ENCODE data around the gene ANGPTL4. TPM values are rescaled to one million over a fixed set of nuclear protein-coding genes. Genes with fewer than 3 reads are reported as not detected.

Gene ANGPTL4
- total RNA-seq, 1 donor from 2014 or later = 6.3 TPM

DNA sequence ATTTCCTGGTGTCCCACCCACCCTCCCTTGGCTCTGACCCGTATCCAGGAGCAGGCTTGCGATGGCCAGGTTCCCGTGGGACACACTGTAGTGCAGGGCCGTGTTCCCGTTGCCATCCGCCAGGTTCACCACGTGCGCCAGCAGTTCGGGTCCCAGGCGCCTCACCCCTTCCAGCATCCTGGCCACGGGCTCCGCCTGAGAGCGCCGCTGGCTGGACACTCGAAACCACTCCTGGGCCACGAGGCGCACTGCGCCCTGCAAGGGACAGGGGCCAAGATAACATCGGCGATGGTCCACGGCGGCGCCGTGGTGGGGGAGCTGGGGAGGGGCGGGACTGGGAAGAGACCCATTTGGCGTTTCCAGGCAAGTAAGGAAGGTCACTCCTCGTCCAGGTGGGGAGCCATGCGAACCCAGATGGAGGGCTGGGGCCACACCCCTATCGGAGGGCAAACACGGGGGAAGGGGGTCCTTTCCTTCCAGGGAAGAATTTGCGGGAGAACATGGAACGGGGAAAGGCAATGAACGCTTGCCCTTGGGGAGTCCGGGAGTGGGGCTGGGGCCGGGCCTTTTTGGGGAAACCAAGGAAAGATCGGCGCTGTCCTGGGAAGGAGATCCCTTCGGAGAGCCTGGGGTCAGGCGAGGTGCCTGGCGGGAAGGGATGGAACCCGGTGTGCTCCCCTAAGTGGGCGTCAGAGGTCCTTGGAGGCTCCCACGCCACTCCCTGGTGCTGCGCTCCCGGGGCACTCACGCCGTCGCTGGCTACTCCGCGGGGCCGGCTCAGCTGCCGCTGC, 30.8 kb upstream of the ANGPTL4 start:
- H3K4me3 ChIP-seq = no peak overlapping the region
- H3K36me3 ChIP-seq = peaks cover 26% of the 10 kb centered on the region
- intact Hi-C loops (cut with DNase I) = no loop called here

DNA sequence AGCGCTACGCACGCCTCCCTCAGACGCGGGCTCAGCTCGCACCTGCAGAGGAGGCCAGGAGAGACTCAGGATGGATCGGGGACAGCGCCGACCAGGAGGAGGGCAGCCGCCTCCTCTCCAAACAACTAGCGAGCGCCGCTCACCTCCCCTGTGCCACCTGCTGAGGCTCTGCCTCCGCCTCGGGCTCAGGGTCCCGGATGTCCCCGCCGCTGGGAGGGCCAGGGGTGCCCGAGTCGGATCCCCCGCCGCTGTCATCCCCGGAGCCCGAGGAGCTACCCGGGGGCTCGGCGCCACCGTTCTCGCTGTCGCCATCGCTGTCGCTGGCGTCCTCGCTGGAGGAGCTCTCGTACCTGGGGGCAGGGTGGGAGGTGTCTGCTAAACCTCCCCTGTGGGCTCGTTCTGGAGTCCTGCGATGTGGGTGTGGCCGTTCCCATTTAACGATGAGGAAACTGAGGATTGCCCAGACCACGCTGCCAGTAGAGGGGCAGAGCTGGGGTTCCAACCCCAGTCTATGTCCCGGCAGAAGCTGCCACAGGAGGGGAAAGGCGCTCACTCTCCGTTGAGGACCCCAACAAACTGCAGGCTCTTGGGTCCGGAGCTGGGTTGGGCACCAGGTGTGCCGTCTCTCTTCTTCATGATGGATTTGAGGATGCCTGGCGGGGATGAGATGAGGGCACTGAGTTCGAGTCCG, 30.0 kb upstream of the ANGPTL4 start:
- Histone ChIP-seq H3K27me3 (peaks cover 18% of the 10 kb centered on the region), H3K9me3 (no peaks in the 10 kb centered on the region), H3K36me3 (peaks cover 26% of the 10 kb centered on the region), H3K4me1 (peaks cover 28% of the 10 kb centered on the region), H3K4me3 (no peak overlapping the region), H3K27ac (no peak overlapping the region)
- intact Hi-C loops (cut with DNase I) = no loop called here
- ATAC-seq (no peak), DNase-seq (no peak)
- TF ChIP-seq, protein P1, sequence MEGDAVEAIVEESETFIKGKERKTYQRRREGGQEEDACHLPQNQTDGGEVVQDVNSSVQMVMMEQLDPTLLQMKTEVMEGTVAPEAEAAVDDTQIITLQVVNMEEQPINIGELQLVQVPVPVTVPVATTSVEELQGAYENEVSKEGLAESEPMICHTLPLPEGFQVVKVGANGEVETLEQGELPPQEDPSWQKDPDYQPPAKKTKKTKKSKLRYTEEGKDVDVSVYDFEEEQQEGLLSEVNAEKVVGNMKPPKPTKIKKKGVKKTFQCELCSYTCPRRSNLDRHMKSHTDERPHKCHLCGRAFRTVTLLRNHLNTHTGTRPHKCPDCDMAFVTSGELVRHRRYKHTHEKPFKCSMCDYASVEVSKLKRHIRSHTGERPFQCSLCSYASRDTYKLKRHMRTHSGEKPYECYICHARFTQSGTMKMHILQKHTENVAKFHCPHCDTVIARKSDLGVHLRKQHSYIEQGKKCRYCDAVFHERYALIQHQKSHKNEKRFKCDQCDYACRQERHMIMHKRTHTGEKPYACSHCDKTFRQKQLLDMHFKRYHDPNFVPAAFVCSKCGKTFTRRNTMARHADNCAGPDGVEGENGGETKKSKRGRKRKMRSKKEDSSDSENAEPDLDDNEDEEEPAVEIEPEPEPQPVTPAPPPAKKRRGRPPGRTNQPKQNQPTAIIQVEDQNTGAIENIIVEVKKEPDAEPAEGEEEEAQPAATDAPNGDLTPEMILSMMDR (IDR thresholded peaks at IDR 0.05) = no peak

More for the DNA sequence above, 30.8 kb upstream of the ANGPTL4 start:
- H3K27ac ChIP-seq = no peak overlapping the region
- ATAC-seq (no peak), DNase-seq (peak; percentile 71)
- TF ChIP-seq, protein P1 (IDR thresholded peaks at IDR 0.05) = no peak
- H3K4me1 ChIP-seq = peaks cover 24% of the 10 kb centered on the region
- H3K27me3 ChIP-seq = peaks cover 18% of the 10 kb centered on the region
- H3K9me3 ChIP-seq = no peaks in the 10 kb centered on the region

DNA sequence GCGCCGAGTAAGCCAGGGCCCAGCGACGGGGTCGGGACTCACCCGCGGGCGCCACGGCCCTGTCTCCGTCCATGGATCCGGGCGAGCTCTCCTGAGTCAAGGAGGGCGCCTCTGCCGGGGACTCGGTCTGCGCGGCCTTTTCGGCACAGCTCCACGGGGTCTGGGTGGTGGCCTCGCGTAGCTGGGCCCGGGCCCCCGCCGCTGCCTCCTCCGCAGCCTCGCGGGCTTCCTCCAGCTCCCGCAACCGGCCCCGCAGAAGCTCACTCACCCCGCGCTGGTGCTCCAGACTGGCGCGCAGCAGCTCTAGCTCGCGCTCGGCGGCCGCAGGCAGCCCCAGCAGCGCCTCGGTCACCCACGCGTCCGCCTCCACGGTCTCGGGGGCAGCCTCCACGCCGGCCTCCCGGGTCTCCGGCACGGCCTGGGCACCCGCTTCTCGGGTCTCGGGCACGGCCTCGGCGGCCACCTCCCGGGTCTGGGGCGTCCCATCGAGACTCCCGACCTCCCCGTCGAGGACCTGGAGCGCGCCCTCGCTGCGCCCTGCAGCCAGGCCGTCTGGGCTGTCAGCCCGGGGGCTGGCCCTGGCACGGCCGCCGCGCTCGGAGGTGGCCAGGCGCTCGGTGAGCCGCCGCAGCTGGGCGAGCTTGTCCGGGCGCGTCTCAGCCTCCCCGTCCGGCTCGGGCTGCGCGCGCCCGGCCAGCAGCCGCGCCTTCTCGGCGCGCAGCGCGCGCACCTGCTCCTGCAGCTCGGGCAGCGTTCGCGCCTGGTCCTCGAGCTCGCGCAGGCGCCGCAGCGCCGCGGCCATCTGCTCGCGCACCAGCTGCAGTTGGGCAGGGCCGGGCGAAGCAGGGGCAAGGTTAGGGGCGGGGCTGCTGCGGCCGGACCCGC, 29.3 kb upstream of the ANGPTL4 start:
- H3K4me3 ChIP-seq = peak overlapping the region; percentile 14
- intact Hi-C loops (cut with DNase I) = no loop called here
- H3K27ac ChIP-seq = no peak overlapping the region

DNA sequence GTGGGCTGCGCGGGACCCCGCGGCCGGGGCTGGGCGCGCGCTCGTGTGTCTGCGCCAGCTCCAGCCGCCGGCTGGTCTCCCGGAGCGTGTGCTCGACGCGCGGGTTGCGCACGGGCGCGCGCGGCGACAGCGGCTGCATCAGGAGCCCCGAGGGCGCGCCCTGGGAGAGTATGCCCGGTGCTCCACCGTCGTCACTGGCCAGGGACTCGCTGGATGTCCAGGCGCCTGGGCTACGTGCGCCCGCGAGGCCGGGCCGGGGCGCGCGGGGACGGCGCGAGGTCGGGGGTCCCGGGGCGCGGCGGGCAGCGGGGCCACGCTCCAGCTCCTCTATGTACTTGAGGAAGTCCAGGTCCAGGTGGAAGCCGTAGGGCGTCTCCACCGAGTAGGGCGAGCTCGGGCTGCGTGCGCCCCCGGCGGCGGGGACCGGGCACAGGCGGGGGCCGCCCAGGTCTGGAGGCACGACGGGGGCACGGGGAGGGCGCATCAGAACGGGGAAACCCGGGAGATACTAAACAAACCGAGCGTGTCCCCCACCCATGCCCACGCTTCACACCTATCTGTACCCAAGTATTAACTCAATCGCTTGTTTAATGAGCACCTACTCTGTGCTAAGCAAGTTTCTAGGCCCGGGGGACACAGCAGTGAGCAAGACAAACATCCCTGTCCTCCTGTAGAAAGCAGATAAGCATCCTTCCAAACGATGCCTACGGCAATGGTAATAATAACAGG, 28.4 kb upstream of the ANGPTL4 start:
- peak; percentile 29 for ATAC-seq
- peaks cover 18% of the 10 kb centered on the region for H3K27me3 ChIP-seq
- no peaks in the 10 kb centered on the region for H3K9me3 ChIP-seq
- peak overlapping the region; percentile 55 for H3K27ac ChIP-seq
- H3K4me1 ChIP-seq = peaks cover 33% of the 10 kb centered on the region
- intact Hi-C loops (cut with DNase I) = no loop called here
- H3K4me3 ChIP-seq = no peak overlapping the region
- peaks cover 18% of the 10 kb centered on the region for H3K36me3 ChIP-seq
- TF ChIP-seq, protein P1 (IDR thresholded peaks at IDR 0.05) = peak; percentile 12
- peak; percentile 69 for DNase-seq

More for the DNA sequence above, 29.3 kb upstream of the ANGPTL4 start:
- Histone ChIP-seq H3K9me3 (no peaks in the 10 kb centered on the region), H3K36me3 (peaks cover 24% of the 10 kb centered on the region), H3K27me3 (peaks cover 18% of the 10 kb centered on the region), H3K4me1 (peaks cover 33% of the 10 kb centered on the region)
- peak; percentile 85 for ATAC-seq
- peak; percentile 88 for DNase-seq
- TF ChIP-seq, protein P1 (IDR thresholded peaks at IDR 0.05) = no peak

DNA sequence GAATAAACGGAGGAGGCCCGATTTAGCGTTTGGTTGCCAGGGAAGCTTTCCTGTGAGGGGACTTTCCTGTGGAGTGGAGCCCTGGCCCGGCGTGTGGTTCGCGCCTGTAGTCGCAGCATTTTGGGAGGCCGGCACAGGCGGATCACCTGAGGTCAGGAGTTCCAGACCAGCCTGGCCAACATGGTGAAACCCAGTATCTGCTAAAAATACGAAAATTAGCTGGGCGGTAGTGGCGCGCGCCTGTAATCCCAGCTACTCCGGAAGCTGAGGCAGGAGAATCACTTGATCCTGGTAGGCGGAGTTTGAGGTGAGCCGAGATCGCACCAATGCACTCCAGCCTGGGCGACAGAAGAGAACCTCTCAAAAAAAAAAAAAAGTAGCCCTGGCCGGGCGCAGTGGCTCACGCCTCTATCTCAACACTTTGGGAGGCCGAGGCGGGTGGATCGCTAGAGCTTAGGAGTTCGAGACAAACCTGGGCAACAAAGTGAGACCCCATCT, 27.8 kb upstream of the ANGPTL4 start:
- Histone ChIP-seq H3K4me3 (no peak overlapping the region), H3K9me3 (no peaks in the 10 kb centered on the region), H3K36me3 (peaks cover 14% of the 10 kb centered on the region), H3K4me1 (peaks cover 33% of the 10 kb centered on the region), H3K27ac (peak overlapping the region; percentile 55), H3K27me3 (peaks cover 18% of the 10 kb centered on the region)
- DNase-seq (no peak), ATAC-seq (no peak)
- TF ChIP-seq, protein P1 (IDR thresholded peaks at IDR 0.05) = no peak
- intact Hi-C loops (cut with DNase I) = no loop called here
